Glomerular visceral epithelial cell (primary cell): ENCODE results near the gene TMEM38A.
"Not testable (repeated sequence)": the region's sequence is repeated elsewhere in the genome, so short reads cannot be mapped to it uniquely, and the experiment has no call there.

Experiments used
- DNase-seq: peaks from one replicate; pipeline ENCODE4 v3.0.0-alpha.2; 2016; ENCODE audit errors: extremely low spot score

TMEM38A gene

DNA sequence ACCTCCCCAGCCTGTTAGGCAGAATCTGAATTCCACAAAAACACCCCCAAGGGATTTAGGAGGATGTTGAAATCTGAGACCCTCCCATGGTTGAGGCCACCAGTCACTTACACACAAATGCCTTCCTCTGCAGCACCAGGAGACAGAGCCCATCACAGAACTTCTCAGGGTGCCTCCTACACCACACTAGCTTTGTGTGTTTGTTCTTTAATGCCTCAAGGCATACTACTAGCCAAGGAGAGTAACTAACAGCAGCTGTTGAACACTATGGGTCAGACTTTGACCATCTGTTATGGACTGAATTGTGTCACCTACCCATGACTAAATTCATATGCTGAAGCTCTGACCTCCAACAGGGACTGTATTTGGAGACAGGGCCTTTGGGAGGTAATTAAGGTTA, 23.4 kb upstream of the TMEM38A start:
- no peak for DNase-seq

- no peak for DNase-seq
These were observed 22.3 kb upstream of the TMEM38A start for GRCh38 chr19:16638666-16639065.

DNA sequence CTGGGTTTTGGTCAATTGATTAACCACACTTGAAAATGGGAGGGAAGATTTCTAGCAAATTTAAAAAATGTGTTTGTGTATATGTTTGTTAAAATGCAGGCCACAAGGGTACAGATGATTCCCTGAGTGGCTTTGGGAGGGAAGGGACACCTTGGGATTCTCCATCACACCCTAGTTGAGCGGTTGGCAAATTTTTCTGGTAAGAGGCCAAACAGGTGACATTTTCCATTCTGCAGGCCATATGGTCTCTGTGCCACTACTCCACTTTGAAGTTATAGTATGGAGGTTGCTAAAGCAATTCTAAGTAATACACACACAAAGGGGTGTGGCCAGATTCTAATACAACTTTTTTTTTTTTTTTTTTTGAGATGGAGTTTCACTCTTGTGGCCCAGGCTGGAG, 20.0 kb upstream of the TMEM38A start:
- no peak for DNase-seq

DNA sequence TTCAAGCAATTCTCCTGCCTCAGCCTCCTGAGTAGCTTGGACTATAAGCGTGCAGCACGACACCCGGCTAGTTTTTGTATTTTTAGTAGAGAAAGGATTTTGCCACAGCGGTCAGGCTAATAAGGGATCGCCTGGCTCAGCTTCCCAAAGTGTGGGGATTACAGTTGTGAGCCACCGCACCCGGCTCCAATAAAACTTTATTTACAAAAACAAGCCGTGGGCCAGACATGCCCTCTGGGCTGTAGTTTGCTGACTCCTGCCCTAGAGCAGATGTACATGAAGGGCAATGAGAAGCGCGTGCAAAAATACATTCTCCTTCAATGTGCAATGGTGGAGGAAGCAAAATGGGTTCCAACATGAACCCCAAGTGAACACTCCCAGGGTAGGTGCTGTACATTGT, 19.2 kb upstream of the TMEM38A start:
- DNase-seq = no peak

GRCh38 chr19:16645140-16645539, 15.8 kb upstream of the TMEM38A start:
- DNase-seq = no peak

- no peak for DNase-seq
These were observed 11.2 kb upstream of the TMEM38A start for GRCh38 chr19:16649734-16650133.

- DNase-seq = no peak
These were observed 10.1 kb upstream of the TMEM38A start for GRCh38 chr19:16650821-16651220.

- not testable (repeated sequence) for DNase-seq
These were observed 9.3 kb upstream of the TMEM38A start for GRCh38 chr19:16651421-16652188.

GRCh38 chr19:16652854-16653253, 8.1 kb upstream of the TMEM38A start:
- no peak for DNase-seq

DNA sequence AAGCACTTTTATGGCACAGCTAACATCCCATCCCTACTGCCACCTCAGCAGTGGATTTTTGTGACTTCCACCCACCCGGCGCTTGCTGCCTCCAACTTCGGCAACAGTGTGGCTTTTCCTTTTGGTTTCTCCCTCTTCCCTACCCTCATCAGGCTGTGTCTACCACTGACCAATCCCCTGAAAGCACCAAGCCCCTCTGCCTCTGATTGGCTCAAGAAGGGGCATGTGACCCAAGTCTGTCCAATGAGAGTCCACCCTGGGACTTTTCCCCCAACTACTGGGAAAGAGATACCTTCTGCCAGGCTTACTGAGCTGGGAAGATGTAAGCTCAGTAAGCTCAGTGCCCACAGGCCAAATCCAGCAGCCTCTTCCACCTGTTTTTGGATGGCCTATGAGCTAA, 6.8 kb upstream of the TMEM38A start:
- DNase-seq = peak; percentile 15

DNA sequence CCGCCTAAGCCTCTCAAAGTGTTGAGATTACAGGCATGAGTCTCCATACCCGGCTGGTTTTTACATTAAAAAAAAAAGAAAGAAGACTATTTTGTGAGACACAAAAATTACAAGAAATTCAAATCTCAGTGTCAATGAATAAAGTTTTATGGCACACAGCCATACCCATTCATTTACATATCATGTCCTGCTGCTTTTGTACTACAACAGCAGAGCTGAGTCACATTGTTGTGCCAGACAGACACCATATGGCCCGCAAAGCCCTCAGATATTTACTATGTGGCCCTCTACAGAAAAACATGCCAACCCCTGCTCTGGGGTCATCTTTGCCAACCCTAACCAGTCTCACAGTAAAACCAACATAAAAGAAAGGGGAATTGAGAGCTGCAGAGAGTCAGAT, 6.3 kb upstream of the TMEM38A start:
- no peak for DNase-seq

- DNase-seq = no peak
These were observed 5.2 kb upstream of the TMEM38A start for GRCh38 chr19:16655727-16656126.

DNA sequence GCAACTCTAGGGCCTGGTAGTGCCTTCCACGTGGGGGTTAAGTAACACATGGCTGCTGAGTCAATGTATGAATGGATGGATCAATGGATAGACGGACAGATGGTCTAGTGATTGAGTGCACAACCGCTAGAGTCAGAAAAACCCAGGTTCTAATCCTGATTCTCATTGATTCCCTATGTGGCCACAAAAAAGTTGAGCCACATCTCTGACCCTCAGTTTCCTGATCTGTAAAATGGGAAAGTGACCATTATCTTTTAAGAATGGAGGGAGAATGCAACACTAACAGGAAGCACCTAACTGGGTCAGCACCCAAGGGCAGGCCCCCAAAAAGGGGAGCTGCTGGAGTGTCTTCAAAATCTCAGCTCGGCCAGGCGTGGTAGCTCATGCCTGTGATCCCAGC, 3.6 kb upstream of the TMEM38A start:
- DNase-seq = no peak

GRCh38 chr19:16659464-16659831, 1.5 kb upstream of the TMEM38A start:
- DNase-seq = no peak

GRCh38 chr19:16659832-16660708, 869 bp upstream of the TMEM38A start, which contains the start of gene SMIM7:
Gene SMIM7, minus strand, starts transcription at chr19:16660144. Its CDS starts 34 bp downstream, at chr19:16660110.
- peak; percentile 99 for DNase-seq

- no peak for DNase-seq
These were observed 618 bp downstream of the TMEM38A start for GRCh38 chr19:16661480-16662034.

GRCh38 chr19:16668176-16668575, 7.2 kb downstream of the TMEM38A start:
- DNase-seq = no peak

- DNase-seq = not testable (repeated sequence)
These were observed 7.8 kb downstream of the TMEM38A start for GRCh38 chr19:16668702-16669101.

- no peak for DNase-seq
These were observed 9.4 kb downstream of the TMEM38A start for GRCh38 chr19:16670291-16670690.

DNA sequence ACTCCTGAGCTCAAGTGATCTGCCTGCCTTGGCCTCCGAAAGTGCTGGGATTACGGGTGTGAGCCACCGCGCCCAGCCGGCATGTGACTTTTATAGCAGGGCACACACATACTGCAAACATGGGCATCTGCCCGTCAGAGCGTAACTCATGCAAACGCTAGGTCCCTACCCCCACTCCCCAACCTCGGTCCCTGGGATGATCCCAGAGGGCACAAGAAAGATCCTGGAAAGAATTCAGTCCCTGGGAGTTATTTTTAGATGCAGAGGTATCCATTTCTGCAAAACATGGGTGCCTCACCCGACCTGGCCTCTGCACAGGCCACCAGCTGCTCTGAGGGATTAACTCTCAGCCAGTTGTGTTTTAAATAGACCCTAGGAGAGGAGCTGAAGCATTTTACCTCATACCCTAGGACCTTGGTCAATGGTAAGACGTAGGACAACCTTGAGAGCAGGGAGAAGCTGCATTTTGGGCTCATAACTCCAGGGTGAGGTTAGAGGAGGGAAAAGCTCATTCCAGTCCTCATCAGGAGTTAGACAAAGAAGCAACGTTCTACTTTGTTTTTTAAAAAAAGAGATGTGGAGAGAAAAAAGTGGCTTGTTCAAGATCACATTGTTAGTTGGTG, 10.8 kb downstream of the TMEM38A start:
- no peak for DNase-seq

DNA sequence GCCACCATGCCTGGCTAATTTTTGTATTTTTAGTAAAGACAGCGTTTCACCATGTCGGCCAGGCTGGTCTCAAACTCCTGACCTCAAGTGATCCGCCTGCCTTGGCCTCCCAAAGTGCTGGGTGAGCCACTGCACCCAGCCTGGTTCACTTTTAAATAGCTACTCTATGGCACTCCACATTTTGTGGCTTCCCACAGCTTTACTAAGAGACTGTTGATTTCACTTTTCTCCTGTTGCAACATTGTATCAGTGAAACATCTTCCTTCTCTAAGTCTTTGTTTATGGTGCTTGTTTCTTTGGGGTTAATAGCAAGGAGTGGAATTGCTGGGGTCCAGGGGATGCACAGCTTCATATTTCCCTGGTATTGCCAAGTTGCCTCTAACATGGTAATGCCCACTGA, 12.3 kb downstream of the TMEM38A start:
- no peak for DNase-seq

DNA sequence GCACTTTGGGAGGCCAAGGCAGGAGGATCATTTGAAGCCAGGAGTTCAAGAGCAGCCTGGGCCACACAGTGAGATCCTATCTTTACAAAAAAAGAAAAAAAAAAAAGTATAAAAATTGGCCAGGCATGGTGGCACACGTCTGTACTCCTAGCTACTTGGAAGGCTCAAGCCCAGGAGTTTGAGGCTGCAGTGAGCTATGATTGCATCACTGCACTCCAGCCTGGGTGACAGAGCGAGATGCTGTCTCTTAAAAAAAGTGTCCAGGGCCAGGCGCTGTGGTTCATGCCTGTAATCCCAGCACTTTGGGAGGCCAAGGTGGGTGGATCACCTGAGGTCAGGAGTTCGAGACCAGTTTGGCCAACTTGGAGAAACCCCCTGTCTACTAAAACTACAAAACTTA, 12.9 kb downstream of the TMEM38A start:
- not testable (repeated sequence) for DNase-seq
